HG02852 (cell line): Measurements from ENCODE around the gene SLC9A9.

Source experiments
- ATAC-seq: cut with Tn5 transposase; IDR thresholded peaks from one replicate; pipeline ENCODE4 v1.9.1; 2021; ENCODE audit warnings: mild to moderate bottlenecking, moderate library complexity; ENCODE audit not compliant: unreplicated experiment

SLC9A9 gene

GRCh38 chr3:143380449-143380848 lies 467.8 kb downstream of the SLC9A9 start:
- ATAC-seq = no peak

GRCh38 chr3:143375698-143376097 lies 472.6 kb downstream of the SLC9A9 start:
- ATAC-seq = no peak

GRCh38 chr3:143367171-143367570 lies 481.1 kb downstream of the SLC9A9 start:
- ATAC-seq = no peak

- no peak for ATAC-seq
Observed at GRCh38 chr3:143366672-143367071, 481.6 kb downstream of the SLC9A9 start.

GRCh38 chr3:143363949-143364348 lies 484.3 kb downstream of the SLC9A9 start:
- ATAC-seq = no peak

- ATAC-seq = no peak
Observed at GRCh38 chr3:143363276-143363675, 485.0 kb downstream of the SLC9A9 start.

GRCh38 chr3:143362115-143362991 lies 485.9 kb downstream of the SLC9A9 start:
- ATAC-seq = no peak

GRCh38 chr3:143361589-143361988 lies 486.7 kb downstream of the SLC9A9 start:
- ATAC-seq = no peak

GRCh38 chr3:143360244-143360643 lies 488.0 kb downstream of the SLC9A9 start:
- no peak for ATAC-seq

GRCh38 chr3:143358793-143359491 lies 489.3 kb downstream of the SLC9A9 start:
- ATAC-seq = no peak

- ATAC-seq = no peak
Observed at GRCh38 chr3:143358155-143358792, 490.0 kb downstream of the SLC9A9 start.

- ATAC-seq = no peak
Observed at GRCh38 chr3:143357700-143358099, 490.6 kb downstream of the SLC9A9 start.

- no peak for ATAC-seq
Observed at GRCh38 chr3:143356839-143357238, 491.4 kb downstream of the SLC9A9 start.

- ATAC-seq = no peak
Observed at GRCh38 chr3:143354342-143354741, 493.9 kb downstream of the SLC9A9 start.

- ATAC-seq = no peak
Observed at GRCh38 chr3:143352850-143353550, 495.3 kb downstream of the SLC9A9 start.

GRCh38 chr3:143351895-143352608 lies 496.2 kb downstream of the SLC9A9 start:
- no peak for ATAC-seq

- no peak for ATAC-seq
Observed at GRCh38 chr3:143351354-143351753, 496.9 kb downstream of the SLC9A9 start.

- ATAC-seq = peak; percentile 65
Observed at GRCh38 chr3:143349455-143349854, 498.8 kb downstream of the SLC9A9 start.

- ATAC-seq = no peak
Observed at GRCh38 chr3:143348486-143349327, 499.6 kb downstream of the SLC9A9 start.
